T-helper 1 cell treated with Interleukin-12 subunit alpha and Interleukin-12 subunit beta and Interleukin-4 antibody, amounts not matched to agents 30 ng/mL and 1 ng/mL, for 36 hours (primary cell): ENCODE results near the gene ZNF318. TPM values are rescaled to one million over a fixed set of nuclear protein-coding genes. Genes with fewer than 3 reads are reported as not detected.
"Not testable (repeated sequence)": the region's sequence is repeated elsewhere in the genome, so short reads cannot be mapped to it uniquely, and the experiment has no call there.

ENCODE experiments used
- intact Hi-C: fragments of 100-400 bp; cut with micrococcal nuclease; formaldehyde crosslinking; loops from one replicate; pipeline ENCODE4 v1.15.1; 2024
- total RNA-seq: library from RNA; stranded (reverse); gene quantifications from 2 replicates; pipeline ENCODE4 v1.2.3, GENCODE V29; 2022

The ZNF318 gene
- total RNA-seq, 1 donor from 2014 or later, result 12.0 TPM

GRCh38 chr6:43336382-43336781, 33.1 kb downstream of the ZNF318 start:
- intact Hi-C loops, result no loop called here

DNA sequence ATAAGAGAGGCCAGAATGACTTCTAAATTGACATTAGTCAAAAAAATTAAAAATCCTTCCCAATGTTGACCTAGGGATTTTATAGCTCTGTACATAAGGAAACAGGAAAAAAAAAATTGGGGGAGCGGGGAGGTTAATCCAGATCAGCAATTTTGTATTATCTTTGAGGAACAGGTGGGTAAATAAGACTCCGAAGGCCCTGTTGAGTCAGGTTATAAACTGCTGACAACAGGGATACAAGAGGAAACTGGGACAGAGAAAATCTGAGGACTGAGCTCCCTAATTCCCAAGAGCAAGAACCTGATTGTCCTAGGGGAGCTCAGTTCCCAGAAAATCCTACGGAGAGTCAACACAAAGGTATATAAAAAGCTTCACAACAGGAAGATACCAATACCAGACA, 34.0 kb downstream of the ZNF318 start:
- intact Hi-C loops, result no loop called here

DNA sequence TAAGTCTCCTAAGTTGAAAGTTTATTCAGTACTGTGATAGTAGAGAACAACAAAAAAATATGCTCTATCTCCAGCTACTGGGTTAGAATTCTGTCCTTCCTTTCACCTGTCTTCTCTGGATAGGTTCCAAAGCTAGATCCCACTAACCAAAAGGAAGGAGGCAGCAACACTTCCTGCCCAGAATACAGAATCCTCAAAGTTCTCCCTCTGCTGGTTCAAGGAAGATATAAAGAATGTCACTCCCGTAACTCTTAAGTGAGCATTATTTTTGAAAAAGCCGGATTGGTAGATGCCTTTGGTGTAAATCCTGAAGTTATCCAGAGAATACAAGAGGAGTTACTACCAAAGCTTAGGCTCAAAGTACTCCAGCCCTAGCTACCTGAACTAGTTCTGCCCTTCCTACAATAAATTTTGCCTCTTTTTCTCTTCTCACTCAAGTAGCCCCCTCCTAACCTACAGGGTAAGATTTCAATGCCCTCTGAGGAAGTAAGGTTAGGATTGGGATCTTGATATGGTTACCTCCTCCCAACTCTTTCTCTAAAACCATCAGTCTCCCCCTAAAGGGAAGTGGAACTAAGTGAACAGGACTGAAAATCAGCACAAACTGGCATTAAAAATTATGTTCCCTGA, 34.9 kb downstream of the ZNF318 start:
- intact Hi-C loops, result loop anchor here (1.0 kb wide), 1 partner anchor 71 kb away; no protein-coding TSS in a partner anchor

DNA sequence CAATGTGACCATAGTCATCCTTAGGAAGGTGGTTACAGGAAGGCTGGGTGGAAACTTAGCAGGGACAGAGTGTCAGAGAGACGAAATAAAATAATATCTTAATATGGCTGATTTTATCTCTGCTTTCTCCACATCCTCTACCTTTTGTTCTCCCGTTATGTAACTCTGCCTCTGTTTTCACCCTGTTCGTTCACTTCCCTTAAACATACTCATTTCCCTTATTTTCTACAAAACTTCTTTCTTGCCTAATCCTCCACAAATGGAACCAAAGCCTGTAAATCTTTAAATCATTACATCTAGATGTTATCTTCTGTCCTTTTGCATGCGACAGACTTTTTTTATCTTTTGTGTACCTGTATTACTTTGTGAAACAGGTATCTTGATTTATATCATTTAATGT, 37.6 kb downstream of the ZNF318 start:
- intact Hi-C loops, result no loop called here

GRCh38 chr6:43331470-43331869, 38.0 kb downstream of the ZNF318 start:
- intact Hi-C loops, result no loop called here

DNA sequence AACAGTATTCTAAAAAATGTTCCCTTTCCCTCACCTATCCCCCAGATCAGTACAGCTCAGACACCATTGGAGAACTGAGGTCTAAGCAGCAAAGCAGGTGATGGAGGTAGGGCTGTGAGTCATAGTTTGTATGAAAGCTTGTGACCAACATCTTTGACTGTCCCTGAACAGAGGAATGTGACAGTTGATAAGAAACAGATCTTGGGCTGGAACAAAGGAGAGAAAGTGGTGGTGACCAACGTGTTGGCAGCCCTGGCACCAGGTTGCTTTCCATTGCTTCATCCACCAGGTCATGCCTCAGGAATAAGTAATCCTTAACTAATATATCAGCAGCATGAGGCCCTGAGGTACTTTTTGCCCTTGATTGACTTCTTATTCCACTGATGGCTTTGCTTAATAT, 40.9 kb downstream of the ZNF318 start:
- intact Hi-C loops, result no loop called here

DNA sequence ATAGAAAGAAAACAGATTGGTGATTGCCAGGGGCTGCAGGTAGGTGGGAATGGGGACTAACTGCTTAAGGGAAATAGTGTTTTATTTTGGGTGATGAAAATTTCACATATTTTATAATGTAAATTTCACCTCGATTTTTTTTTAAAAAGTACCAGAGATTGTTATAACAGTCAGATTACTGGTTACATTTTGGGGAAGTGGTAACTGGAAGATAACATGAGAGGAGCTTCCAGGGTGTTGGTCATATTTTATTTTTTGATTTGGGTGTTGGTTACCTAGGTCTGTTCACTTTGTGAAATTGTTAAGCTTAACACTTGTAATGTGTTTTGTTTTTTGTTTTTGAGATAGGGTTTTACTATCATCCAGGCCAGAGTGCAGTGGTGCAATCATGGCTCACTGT, 43.6 kb downstream of the ZNF318 start:
- intact Hi-C loops, result no loop called here

GRCh38 chr6:43318011-43318410, 51.4 kb downstream of the ZNF318 start:
- intact Hi-C loops, result no loop called here

GRCh38 chr6:43313813-43314212, 55.6 kb downstream of the ZNF318 start:
- intact Hi-C loops, result no loop called here

GRCh38 chr6:43311666-43312065, 57.8 kb downstream of the ZNF318 start:
- intact Hi-C loops, result no loop called here

DNA sequence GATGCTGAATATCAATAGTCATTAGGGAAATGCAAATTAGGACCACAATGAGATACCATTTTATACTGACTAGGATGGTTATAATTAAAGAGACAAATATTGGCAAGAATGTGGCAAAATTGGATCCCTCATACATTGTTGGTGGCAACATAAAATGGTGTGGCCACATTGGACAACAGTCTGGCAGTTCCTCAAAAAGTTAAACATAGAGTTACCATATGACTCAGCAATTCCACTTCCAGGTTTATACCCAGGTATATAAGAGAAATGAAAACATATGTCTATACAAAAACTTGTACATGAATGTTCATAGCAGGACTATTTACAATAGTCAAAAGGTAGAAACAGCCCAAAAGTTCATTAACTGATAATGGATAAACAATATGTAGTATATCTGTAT, 58.8 kb downstream of the ZNF318 start:
- intact Hi-C loops, result no loop called here

DNA sequence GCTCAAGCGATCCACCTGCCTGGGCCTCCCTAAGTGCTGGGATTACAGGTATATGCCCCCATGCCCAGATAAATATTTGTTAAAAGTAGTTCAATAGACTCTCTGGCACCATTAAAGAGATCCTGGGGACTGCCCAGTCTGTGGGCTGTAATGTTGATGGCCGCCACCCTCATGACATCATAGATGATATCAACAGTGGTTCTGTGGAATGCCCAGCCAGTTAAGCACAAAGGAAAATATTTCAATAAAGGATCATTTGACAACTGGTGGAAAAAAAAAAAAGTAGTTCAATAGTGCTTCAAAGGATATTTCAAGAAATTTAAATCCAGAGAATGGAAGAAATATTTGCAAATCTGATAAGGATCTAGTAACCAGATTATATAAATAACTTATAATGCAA, 59.3 kb downstream of the ZNF318 start:
- intact Hi-C loops, result no loop called here

- intact Hi-C loops, result loop anchor here (1.0 to 2.0 kb wide), 3 partner anchors 89 to 198 kb away; partner anchors contain the start of gene TJAP1
Observed at GRCh38 chr6:43308990-43309477, 60.4 kb downstream of the ZNF318 start.

DNA sequence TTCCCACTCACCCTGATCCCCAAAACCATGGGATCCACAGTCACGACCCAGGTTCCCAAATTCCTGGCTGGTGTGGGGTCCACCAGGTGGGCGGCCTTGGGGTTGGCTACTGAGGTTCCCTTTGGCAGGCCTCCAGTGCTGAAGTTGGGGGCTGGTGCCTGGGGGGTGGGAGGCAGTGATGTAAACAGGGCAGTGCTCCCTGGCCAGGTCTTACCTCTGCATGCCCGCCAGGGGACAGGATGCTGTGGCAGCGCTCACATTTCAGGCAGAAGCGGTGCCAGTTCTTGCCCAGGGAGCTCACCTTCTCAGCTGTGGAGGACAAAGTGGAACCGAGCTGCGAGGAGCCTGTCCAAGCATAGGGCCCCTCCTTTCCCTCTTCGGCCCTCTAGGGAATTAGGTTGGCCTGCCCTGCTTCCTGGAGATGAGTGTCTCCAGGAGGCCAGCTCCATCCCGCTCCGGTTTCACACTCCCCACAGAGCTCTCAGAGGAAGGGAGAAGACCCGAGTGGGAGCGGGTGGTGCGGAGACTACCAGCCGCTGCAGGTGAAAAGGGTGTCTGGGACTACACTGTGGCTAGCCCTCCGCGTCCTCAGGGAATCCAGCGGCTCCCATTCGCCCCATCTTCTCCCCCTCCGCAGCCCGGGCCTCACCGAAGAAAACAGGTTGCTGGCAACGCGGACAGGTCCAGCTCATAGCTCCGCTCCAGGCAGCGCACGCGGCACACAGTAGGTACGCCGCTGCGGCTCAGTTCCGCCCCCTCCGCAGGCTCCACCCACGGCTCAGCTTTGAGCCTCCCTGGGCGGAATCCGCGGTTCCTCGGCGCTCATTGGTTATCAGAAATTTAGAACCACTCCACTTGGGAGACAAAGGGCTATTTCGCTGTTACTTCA, 61.1 kb downstream of the ZNF318 start, which contains the start of gene CRIP3:
Gene CRIP3 (minus strand): TSS at position 726 of the 889 bp plus-strand sequence. CDS start 34 bp downstream, at position 692.
- intact Hi-C loops, result loop anchor here (1.0 to 2.0 kb wide), 3 partner anchors 90 to 198 kb away; partner anchors contain the start of gene TJAP1

DNA sequence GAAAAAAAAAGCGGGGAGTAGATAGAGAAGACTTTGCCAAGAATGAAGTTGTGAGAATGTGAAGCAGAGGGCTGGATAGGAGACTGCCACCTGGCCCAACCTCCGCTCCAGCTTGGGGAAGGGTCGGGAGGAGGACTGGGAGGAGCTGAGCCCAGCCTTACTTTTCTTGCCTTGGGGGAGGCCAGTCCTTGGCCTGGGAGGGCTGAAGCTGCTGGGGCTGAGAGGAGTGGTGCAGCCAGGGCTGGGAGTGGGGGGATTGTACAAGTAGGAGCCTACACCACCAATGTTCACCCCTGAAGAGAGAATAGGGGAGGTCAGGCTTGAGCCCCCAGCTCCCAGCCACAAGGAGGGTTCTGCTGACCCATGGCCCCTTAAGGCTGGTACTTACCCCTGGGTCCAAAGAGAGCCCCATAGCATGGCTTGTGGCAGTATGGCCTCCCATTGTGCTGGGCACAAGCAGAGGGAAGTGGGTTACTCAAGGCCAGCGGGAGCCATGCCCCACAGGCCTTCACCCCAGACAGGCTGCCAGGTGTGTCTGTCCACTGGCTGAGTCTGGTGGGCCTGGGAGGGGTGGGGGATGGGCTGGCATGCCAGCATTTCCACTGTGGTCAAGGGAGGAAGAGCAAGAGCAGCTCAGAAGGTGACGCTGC, 61.9 kb downstream of the ZNF318 start:
- intact Hi-C loops, result loop anchor here (1.0 to 2.0 kb wide), 3 partner anchors 91 to 199 kb away; partner anchors contain the start of gene TJAP1

DNA sequence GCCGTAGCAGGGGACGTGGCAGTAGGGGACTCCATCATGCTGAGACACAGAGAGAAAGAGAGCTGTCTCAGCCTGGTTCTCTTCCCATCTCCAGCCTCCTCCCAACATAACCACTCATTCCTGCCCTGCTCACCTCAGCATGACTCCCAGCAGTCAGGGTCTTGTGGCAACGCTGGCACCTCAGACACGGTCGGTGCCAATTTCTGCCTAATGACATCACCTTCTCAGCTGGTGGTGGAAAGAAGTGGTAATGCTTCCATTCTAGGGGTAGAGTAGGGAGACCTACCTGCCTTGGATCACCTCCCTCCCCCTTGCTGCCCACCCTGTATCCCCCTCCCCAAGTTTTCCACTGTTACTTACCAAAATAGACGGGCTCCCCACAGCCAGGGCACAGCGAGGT, 63.4 kb downstream of the ZNF318 start:
- intact Hi-C loops, result no loop called here

GRCh38 chr6:43304882-43305281, 64.6 kb downstream of the ZNF318 start:
- intact Hi-C loops, result no loop called here

DNA sequence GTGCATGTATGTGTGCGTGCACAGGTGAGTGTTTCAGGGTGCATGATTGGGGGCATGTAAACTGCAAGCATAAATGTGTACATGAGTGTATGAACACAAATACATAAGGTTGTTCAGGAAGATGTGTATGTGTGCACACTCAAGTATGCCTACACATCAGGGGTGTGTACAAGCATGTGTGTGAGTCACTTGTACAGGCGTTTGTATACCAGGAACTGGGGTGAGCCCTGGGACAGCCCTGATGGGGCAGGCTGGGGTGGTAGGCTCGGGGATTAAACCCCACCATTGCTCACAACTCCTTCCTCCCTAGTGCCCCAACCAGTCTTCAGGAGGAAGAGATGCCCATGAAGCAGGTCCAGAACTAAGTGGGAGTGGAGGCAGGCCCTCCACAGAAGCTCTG, 65.1 kb downstream of the ZNF318 start:
- intact Hi-C loops, result no loop called here

GRCh38 chr6:43303751-43304331, 65.6 kb downstream of the ZNF318 start:
- intact Hi-C loops, result no loop called here

DNA sequence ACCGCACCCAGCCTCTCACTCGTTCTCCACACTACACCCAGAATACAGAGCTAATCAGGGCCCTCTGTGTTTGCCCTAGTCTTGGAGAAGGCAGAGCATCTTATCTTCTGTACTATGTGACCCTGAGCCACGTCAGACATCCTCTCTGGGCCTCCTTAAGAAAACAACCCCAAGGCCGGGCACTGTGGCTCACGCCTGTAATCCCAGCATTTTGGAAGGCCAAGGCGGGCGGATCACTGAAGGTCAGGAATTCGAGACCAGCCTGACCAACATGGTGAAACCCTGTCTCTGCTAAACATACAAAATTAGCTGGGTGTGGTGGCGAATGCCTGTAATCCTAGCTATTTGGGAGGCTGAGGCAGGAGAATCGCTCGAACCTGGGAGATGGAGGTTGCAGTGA, 66.4 kb downstream of the ZNF318 start:
- intact Hi-C loops, result not testable (repeated sequence)

DNA sequence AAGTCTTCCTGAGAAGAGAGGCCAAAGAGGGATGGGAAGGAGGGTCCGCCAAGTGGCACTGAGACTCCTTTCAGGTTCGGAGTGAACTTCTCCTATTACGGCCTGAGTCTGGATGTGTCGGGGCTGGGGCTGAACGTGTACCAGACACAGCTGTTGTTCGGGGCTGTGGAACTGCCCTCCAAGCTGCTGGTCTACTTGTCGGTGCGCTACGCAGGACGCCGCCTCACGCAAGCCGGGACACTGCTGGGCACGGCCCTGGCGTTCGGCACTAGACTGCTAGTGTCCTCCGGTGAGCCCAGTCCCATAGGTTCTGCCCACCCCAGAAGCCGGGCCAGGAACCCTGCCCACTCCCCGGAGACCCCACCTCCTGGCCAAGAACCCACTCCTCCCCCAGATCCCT, 67.3 kb downstream of the ZNF318 start:
- intact Hi-C loops, result no loop called here
